Measurements from ENCODE around the gene SGIP1. TPM values are rescaled to one million over a fixed set of nuclear protein-coding genes. Genes with fewer than 3 reads are reported as not detected.

The SGIP1 gene
- total and polyA plus RNA-seq, 2 of the 4 experiments (the other 2 are of a cell fraction) = 27.1 to 42.7 TPM

- Histone ChIP-seq H3K4me2 (ENCODE audit: low read depth, low read length) (no peak overlapping the region), H4K20me1 (ENCODE audit: insufficient read depth, low read length) (peaks cover 30% of the 10 kb centered on the region; the same call in 1 of the 2 replicates), H3K4ac (ENCODE audit: low read depth, low read length) (no peak overlapping the region), H2AK5ac (ENCODE audit: low read depth, low read length) (no peak overlapping the region), H4K8ac (ENCODE audit: low read depth in 2 of 2, low read length in 2 of 2) (no peak overlapping the region), H2BK120ac (ENCODE audit: low read depth, low read length) (no peak overlapping the region), H3K23ac (ENCODE audit: low read depth, low read length) (no peak overlapping the region), H3K9me1 (ENCODE audit: insufficient read depth, low read length) (peaks cover 18% of the 10 kb centered on the region), H2AK9ac (replicated peaks; ENCODE audit: low read depth, low read length, poor library complexity) (no peak overlapping the region), H3K4me3 (ENCODE audit: insufficient read depth, low read depth, low read length) (no peak overlapping the region), H3K9me3 (ENCODE audit: control insufficient read depth, insufficient read depth, low read length) (no peaks in the 10 kb centered on the region), H3K18ac (ENCODE audit: low read depth, low read length) (no peak overlapping the region), H4K91ac (ENCODE audit: insufficient read depth, low read depth, low read length) (no peak overlapping the region), H3K14ac (replicated peaks; ENCODE audit: low read depth, low read length) (no peak overlapping the region), H2AFZ (replicated peaks; ENCODE audit: low read length, poor library complexity) (no peak overlapping the region), H3K4me1 (ENCODE audit: control insufficient read depth, insufficient read depth, low read length) (peaks cover 10% of the 10 kb centered on the region), H3K36me3 (ENCODE audit: control insufficient read depth, insufficient read depth, low read length) (peaks cover 11% of the 10 kb centered on the region), H4K5ac (ENCODE audit: low read depth, low read length) (no peak overlapping the region), H2BK15ac (ENCODE audit: low read depth, low read length) (no peak overlapping the region; the same call in 2 of the 3 replicates), H2BK5ac (ENCODE audit: low read depth, low read length, poor library complexity, severe bottlenecking) (peak overlapping the region; percentile 3), H3K9ac (ENCODE audit: low read depth, low read length) (no peak overlapping the region), H3K27me3 (ENCODE audit: control insufficient read depth, insufficient read depth, low read length) (no peaks in the 10 kb centered on the region), H3K56ac (ENCODE audit: extremely low read depth, insufficient read depth, low read length) (no peak overlapping the region), H3K27ac (ENCODE audit: insufficient read depth, low read length) (peak overlapping the region; percentile 67; the same call in 1 of the 2 replicates), H2BK20ac (ENCODE audit: low read depth, low read length) (no peak overlapping the region), H3K79me1 (ENCODE audit: low read depth in 1 of 2, low read length in 2 of 2) (peaks cover 25 to 68% of the 10 kb centered on the region in 2 experiments)
- dilution Hi-C loops (cut with HindIII; ENCODE audit: low sequenced_read_pairs, unreplicated experiment) = no loop called here
- no CpG with 5 or more reads among the region's 4 CpGs for WGBS, 2 experiments (ENCODE audit: extremely low coverage in 2 of 2, insufficient read length in 1 of 2)
- BruUV-seq (replicated peaks) = no TSS peak
- ATAC-seq (ENCODE audit: low read depth) (no peak), DNase-seq (no peak)
- TF ChIP-seq SMC3 (IDR thresholded peaks at IDR 0.05; ENCODE audit: low read depth, low read length) (no peak), NFE2L2 (IDR thresholded peaks at IDR 0.05; ENCODE audit: low read depth, low read length) (no peak)
- intact Hi-C loops (cut with micrococcal nuclease) = loop anchor here (5.0 kb wide), 1 partner anchor 85 kb away; the partner anchor contains the start of gene SGIP1
- POLR2A ChIA-PET (ENCODE audit: unreplicated experiment) = interaction anchor here (0.7 kb wide), 1 partner anchor 77 kb away, joined by 3 read pairs; no protein-coding TSS in a partner anchor
- CTCF ChIA-PET = interaction anchor here (1.4 to 1.6 kb wide), 2 partner anchors 8 to 77 kb away, joined by 3 read pairs; no protein-coding TSS in a partner anchor
- in situ Hi-C loops (cut with MboI; ENCODE audit: low sequenced_read_pairs) = no loop called here
These were observed 83.6 kb downstream of the SGIP1 start for GRCh38 chr1:66617362-66618184.

Measured in IMR-90 (cell line).